GM12891 (cell line): ENCODE results near the gene CPTP.

Experiments
- PAX5 ChIP-seq: IDR thresholded peaks from 2 replicates; pipeline ENCODE4 v1.6.1; 2011; ENCODE audit warnings: low read length, moderate library complexity, mild to moderate bottlenecking; ENCODE audit not compliant: insufficient read depth, severe bottlenecking
- POLR2A ChIP-seq: IDR thresholded peaks from 2 replicates; pipeline ENCODE4 v1.6.1; 2011; ENCODE audit warnings: low read depth, low read length, control low read depth
- TAF1 ChIP-seq: IDR thresholded peaks from 2 replicates; pipeline ENCODE4 v1.6.1; 2011; ENCODE audit warnings: low read depth, low read length, control low read depth

- TF ChIP-seq POLR2A (no peak), TAF1 (no peak), PAX5 (no peak)
Observed at GRCh38 chr1:1319646-1319941, 5.0 kb upstream of the CPTP start.
